SK-N-SH (cell line): Measurements from ENCODE around the gene CACNA1D. TPM values are rescaled to one million over a fixed set of nuclear protein-coding genes. Genes with fewer than 3 reads are reported as not detected.

Source experiments
- CTCF ChIA-PET: fragments of 300-600, 350-600 bp; formaldehyde crosslinking; extraction: SDS; loops from one replicate; lab custom pipeline; 2021; lab: Yijun Ruan, JAX
- POLR2A ChIA-PET: fragments of 350-600 bp; sonication (Branson Sonifier 250); formaldehyde crosslinking; extraction: SDS; loops from one replicate; lab custom pipeline; 2020; ENCODE audit warnings: antibody characterized with exemption, inconsistent platforms; lab: Yijun Ruan, JAX
- DNase-seq: peaks from one replicate; pipeline ENCODE4 v3.0.0; 2012
- H2AFZ ChIP-seq: fragments of 200-600 bp; sonication (generic); 2 replicates; pipeline ENCODE4 v1.8.1; 2016; ENCODE audit warnings: antibody characterized with exemption, mild to moderate bottlenecking, low read depth
- H3F3A ChIP-seq: fragments of 200-600 bp; sonication (generic); replicated peaks from 2 replicates; pipeline ENCODE3; 2016; ENCODE audit warnings: antibody characterized with exemption, mild to moderate bottlenecking; ENCODE audit not compliant: insufficient read depth
- H3K27ac ChIP-seq, 2 experiments: fragments of 200-500 bp in 1 of 2; fragments of 200-600 bp in 1 of 2; sonication (Bioruptor generic) in 1 of 2; sonication (generic), shearing (Covaris generic) in 1 of 2; 2 replicates each; pipeline versions ENCODE4 v1.5.1 to v1.6.1; 2014 to 2016; ENCODE audit warnings: low read depth in 2 of 2, inconsistent platforms in 1 of 2, low read length in 1 of 2, mild to moderate bottlenecking in 1 of 2, mixed read lengths in 1 of 2
- H3K27me3 ChIP-seq: fragments of 200-600 bp; sonication (generic), shearing (Covaris generic); 2 replicates; pipeline ENCODE4 v1.6.1; 2016; ENCODE audit warnings: mixed run types; ENCODE audit not compliant: insufficient read depth
- H3K36me3 ChIP-seq, 2 experiments: fragments of 200-500 bp in 1 of 2; fragments of 200-600 bp in 1 of 2; sonication (Bioruptor generic) in 1 of 2; sonication (generic) in 1 of 2; replicated peaks in 1 of 2; 2 replicates each; pipeline versions ENCODE3 to v1.5.1; 2014 to 2016; ENCODE audit warnings: low read length in 1 of 2, mild to moderate bottlenecking in 1 of 2; ENCODE audit not compliant: insufficient read depth in 2 of 2, control insufficient read depth in 1 of 2
- H3K4me1 ChIP-seq, 2 experiments: fragments of 200-500 bp in 1 of 2; fragments of 200-600 bp in 1 of 2; sonication (Bioruptor generic) in 1 of 2; sonication (generic), shearing (Covaris generic) in 1 of 2; 2 replicates each; pipeline versions ENCODE4 v1.5.1 to v1.6.1; 2014 to 2016; ENCODE audit warnings: low read depth in 1 of 2, low read length in 1 of 2, mixed run types in 1 of 2; ENCODE audit not compliant: insufficient read depth in 2 of 2, control insufficient read depth in 1 of 2
- H3K4me2 ChIP-seq: fragments of 200-600 bp; sonication (generic), shearing (Covaris generic); 2 replicates; pipeline ENCODE4 v1.6.1; 2017; ENCODE audit warnings: mixed run types
- H3K4me3 ChIP-seq, 2 experiments: fragments of 200-500 bp in 1 of 2; fragments of 200-600 bp in 1 of 2; sonication (Bioruptor generic) in 1 of 2; sonication (generic), shearing (Covaris generic) in 1 of 2; 2 replicates each; pipeline versions ENCODE4 v1.5.1 to v1.8.1; 2014 to 2016; ENCODE audit warnings: low read depth in 2 of 2, inconsistent platforms in 1 of 2, low read length in 1 of 2, mild to moderate bottlenecking in 1 of 2, mixed read lengths in 1 of 2, moderate library complexity in 1 of 2
- H3K79me2 ChIP-seq: fragments of 200-600 bp; sonication (generic); 2 replicates; pipeline ENCODE4 v1.8.1; 2017; ENCODE audit warnings: mild to moderate bottlenecking; ENCODE audit not compliant: insufficient read depth
- H3K9ac ChIP-seq: fragments of 200-600 bp; sonication (generic); 2 replicates; pipeline ENCODE4 v1.6.1; 2017; ENCODE audit warnings: mixed run types
- H3K9me2 ChIP-seq: fragments of 200-600 bp; sonication (generic); 2 replicates; pipeline ENCODE4 v1.6.1; 2017; ENCODE audit warnings: mixed run types
- H3K9me3 ChIP-seq: fragments of 200-600 bp; sonication (generic); 2 replicates; pipeline ENCODE4 v1.6.1; 2017; ENCODE audit warnings: mixed run types, mild to moderate bottlenecking, moderate library complexity
- H4K20me1 ChIP-seq: fragments of 200-600 bp; sonication (generic); 2 replicates; pipeline ENCODE4 v1.6.1; 2017; ENCODE audit warnings: mild to moderate bottlenecking, mixed run types; ENCODE audit not compliant: insufficient read depth
- CHD2 ChIP-seq: fragments of 150-350 bp; IDR thresholded peaks from 2 replicates; pipeline ENCODE4 v1.6.1; 2018; ENCODE audit warnings: low read length; ENCODE audit not compliant: partially characterized antibody
- EZH2phosphoT487 ChIP-seq: fragments of 200-600 bp; sonication (generic); IDR thresholded peaks from 2 replicates; pipeline ENCODE4 v1.6.1; 2017; ENCODE audit warnings: low read depth, mixed run types, mild to moderate bottlenecking, antibody characterized with exemption, moderate library complexity, borderline replicate concordance
- FOXJ3 ChIP-seq: sonication (generic); formaldehyde crosslinking; IDR thresholded peaks from 2 replicates; pipeline ENCODE4 v1.5.1; 2020; ENCODE audit warnings: mild to moderate bottlenecking, missing genetic modification reagents
- GABPA ChIP-seq: IDR thresholded peaks from 2 replicates; pipeline ENCODE4 v1.4.0; 2012; ENCODE audit warnings: low read depth, mild to moderate bottlenecking
- GATA2 ChIP-seq: sonication (generic); formaldehyde crosslinking; IDR thresholded peaks from 2 replicates; pipeline ENCODE4 v1.5.0; 2020; ENCODE audit warnings: mild to moderate bottlenecking, missing genetic modification reagents
- JUND ChIP-seq: IDR thresholded peaks from 2 replicates; pipeline ENCODE4 v1.4.0; 2012
- MXI1 ChIP-seq: IDR thresholded peaks from 2 replicates; pipeline ENCODE4 v1.6.1; 2012; ENCODE audit warnings: mild to moderate bottlenecking, low read depth, low read length, improper control_type of control experiment
- NRF1 ChIP-seq: IDR thresholded peaks from 2 replicates; pipeline ENCODE4 v1.6.1; 2012; ENCODE audit warnings: low read depth, mild to moderate bottlenecking, low read length
- POLR2AphosphoS5 ChIP-seq: IDR thresholded peaks from 2 replicates; pipeline ENCODE4 v1.6.1; 2012; ENCODE audit warnings: low read depth, low read length
- RAD21 ChIP-seq: IDR thresholded peaks from 2 replicates; pipeline ENCODE4 v1.6.1; 2012; ENCODE audit warnings: mild to moderate bottlenecking, low read length
- RCOR1 ChIP-seq: fragments of 150-350 bp; IDR thresholded peaks from 2 replicates; pipeline ENCODE4 v1.6.1; 2017; ENCODE audit warnings: antibody characterized with exemption, low read length
- RXRA ChIP-seq: IDR thresholded peaks from 2 replicates; pipeline ENCODE4 v1.4.0; 2012; ENCODE audit warnings: low read depth, mild to moderate bottlenecking, borderline replicate concordance
- SIN3A ChIP-seq: IDR thresholded peaks from 2 replicates; pipeline ENCODE4 v1.6.1; 2012; ENCODE audit warnings: low read depth, mild to moderate bottlenecking, low read length, moderate library complexity, borderline replicate concordance
- TAF1 ChIP-seq: IDR thresholded peaks from 2 replicates; pipeline ENCODE4 v1.6.1; 2012; ENCODE audit warnings: low read depth, mild to moderate bottlenecking, low read length, moderate library complexity, borderline replicate concordance
- YY1 ChIP-seq: IDR thresholded peaks from 2 replicates; pipeline ENCODE4 v1.4.0; 2012; ENCODE audit warnings: low read depth, mild to moderate bottlenecking
- WGBS: methylation state at CpG from one replicate; pipeline ENCODE4 v1.1.6; 2017; ENCODE audit warnings: low lambda C conversion rate; 5-methylcytosine and 5-hydroxymethylcytosine counted together
- polyA plus RNA-seq, 3 experiments: library from polyadenylated mRNA; depleted of rRNA; stranded (reverse); fragments of >200 nt; gene quantifications; 2 replicates each; pipeline ENCODE4 v1.2.3, GENCODE V29; 2012
- TF ChIP-seq, protein P1 (sequence below): fragments of 200-600 bp; sonication (generic); IDR thresholded peaks from 2 replicates; pipeline ENCODE4 v1.6.1; 2017; ENCODE audit warnings: antibody characterized with exemption, mild to moderate bottlenecking, moderate library complexity
- TF ChIP-seq, protein P2 (sequence below): IDR thresholded peaks from 2 replicates; pipeline ENCODE4; 2012
- TF ChIP-seq, protein P3 (sequence below): IDR thresholded peaks from 2 replicates; pipeline ENCODE4 v1.4.0; 2012; ENCODE audit warnings: low read depth
- TF ChIP-seq, protein P4 (sequence below): IDR thresholded peaks from 2 replicates; pipeline ENCODE4 v1.6.1; 2012; ENCODE audit warnings: mild to moderate bottlenecking, low read depth, low read length, moderate library complexity

The CACNA1D gene
- polyA plus RNA-seq, 1 of the 3 experiments (the other 2 are of a cell fraction): 0.12 TPM

DNA sequence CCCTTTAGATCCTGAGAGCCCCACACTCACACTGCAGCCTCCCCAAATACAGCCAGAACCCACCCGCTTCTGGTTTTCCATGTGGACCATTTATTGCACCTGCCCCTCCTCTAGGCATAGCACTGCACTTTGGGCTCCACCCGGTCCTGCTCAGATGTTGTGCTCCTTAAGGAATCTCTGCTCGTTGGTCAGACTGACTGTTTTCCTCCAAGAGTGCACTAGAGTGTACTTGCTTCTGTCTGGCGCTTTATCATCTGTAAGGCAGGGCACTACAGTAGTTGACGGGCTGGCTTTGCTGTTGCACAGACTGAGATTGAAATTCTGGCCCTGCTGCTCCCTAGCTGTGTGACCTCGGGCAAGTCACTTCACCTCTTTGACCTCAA, 124.1 kb downstream of the CACNA1D start (continued):
- TF ChIP-seq MXI1 (no peak), NRF1 (no peak)

DNA sequence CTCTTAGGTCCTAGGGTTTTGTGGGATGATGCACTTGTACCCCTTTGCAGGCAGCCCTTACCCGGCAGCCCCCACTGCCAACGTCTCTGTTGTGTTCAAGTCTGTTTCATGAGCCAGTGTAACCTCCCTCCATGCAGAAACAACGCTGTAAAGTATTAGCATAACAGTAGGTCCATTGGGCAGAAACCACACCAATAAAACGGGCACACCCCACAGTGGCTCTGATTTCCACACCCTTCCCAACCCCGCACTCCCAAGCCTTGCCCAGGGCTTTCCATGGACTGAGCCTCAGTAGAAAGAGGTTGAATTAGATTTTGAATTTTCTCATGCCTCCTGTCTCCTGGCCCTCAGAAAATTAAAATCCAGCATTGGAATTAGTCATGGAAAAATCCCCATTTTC, 124.5 kb downstream of the CACNA1D start:
- no peak overlapping the region for H3K4me2 ChIP-seq
- peaks cover 0 to 8% of the 10 kb centered on the region in 2 experiments; a peak in 1 of 4 replicates for H3K4me1 ChIP-seq
- CTCF ChIA-PET: no interaction called here
- TF ChIP-seq TAF1 (no peak), GABPA (no peak), CHD2 (no peak), POLR2AphosphoS5 (no peak), FOXJ3 (CRISPR knock-in tag) (no peak), RCOR1 (no peak), SIN3A (no peak), RAD21 (no peak), JUND (no peak), RXRA (no peak), YY1 (no peak), EZH2phosphoT487 (no peak), GATA2 (CRISPR knock-in tag) (no peak)
- TF ChIP-seq, protein P1, sequence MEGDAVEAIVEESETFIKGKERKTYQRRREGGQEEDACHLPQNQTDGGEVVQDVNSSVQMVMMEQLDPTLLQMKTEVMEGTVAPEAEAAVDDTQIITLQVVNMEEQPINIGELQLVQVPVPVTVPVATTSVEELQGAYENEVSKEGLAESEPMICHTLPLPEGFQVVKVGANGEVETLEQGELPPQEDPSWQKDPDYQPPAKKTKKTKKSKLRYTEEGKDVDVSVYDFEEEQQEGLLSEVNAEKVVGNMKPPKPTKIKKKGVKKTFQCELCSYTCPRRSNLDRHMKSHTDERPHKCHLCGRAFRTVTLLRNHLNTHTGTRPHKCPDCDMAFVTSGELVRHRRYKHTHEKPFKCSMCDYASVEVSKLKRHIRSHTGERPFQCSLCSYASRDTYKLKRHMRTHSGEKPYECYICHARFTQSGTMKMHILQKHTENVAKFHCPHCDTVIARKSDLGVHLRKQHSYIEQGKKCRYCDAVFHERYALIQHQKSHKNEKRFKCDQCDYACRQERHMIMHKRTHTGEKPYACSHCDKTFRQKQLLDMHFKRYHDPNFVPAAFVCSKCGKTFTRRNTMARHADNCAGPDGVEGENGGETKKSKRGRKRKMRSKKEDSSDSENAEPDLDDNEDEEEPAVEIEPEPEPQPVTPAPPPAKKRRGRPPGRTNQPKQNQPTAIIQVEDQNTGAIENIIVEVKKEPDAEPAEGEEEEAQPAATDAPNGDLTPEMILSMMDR: no peak
- TF ChIP-seq, protein P2, sequence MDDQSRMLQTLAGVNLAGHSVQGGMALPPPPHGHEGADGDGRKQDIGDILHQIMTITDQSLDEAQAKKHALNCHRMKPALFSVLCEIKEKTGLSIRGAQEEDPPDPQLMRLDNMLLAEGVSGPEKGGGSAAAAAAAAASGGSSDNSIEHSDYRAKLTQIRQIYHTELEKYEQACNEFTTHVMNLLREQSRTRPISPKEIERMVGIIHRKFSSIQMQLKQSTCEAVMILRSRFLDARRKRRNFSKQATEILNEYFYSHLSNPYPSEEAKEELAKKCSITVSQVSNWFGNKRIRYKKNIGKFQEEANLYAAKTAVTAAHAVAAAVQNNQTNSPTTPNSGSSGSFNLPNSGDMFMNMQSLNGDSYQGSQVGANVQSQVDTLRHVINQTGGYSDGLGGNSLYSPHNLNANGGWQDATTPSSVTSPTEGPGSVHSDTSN: no peak
- TF ChIP-seq, protein P3, sequence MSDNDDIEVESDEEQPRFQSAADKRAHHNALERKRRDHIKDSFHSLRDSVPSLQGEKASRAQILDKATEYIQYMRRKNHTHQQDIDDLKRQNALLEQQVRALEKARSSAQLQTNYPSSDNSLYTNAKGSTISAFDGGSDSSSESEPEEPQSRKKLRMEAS: no peak
- TF ChIP-seq, protein P4, sequence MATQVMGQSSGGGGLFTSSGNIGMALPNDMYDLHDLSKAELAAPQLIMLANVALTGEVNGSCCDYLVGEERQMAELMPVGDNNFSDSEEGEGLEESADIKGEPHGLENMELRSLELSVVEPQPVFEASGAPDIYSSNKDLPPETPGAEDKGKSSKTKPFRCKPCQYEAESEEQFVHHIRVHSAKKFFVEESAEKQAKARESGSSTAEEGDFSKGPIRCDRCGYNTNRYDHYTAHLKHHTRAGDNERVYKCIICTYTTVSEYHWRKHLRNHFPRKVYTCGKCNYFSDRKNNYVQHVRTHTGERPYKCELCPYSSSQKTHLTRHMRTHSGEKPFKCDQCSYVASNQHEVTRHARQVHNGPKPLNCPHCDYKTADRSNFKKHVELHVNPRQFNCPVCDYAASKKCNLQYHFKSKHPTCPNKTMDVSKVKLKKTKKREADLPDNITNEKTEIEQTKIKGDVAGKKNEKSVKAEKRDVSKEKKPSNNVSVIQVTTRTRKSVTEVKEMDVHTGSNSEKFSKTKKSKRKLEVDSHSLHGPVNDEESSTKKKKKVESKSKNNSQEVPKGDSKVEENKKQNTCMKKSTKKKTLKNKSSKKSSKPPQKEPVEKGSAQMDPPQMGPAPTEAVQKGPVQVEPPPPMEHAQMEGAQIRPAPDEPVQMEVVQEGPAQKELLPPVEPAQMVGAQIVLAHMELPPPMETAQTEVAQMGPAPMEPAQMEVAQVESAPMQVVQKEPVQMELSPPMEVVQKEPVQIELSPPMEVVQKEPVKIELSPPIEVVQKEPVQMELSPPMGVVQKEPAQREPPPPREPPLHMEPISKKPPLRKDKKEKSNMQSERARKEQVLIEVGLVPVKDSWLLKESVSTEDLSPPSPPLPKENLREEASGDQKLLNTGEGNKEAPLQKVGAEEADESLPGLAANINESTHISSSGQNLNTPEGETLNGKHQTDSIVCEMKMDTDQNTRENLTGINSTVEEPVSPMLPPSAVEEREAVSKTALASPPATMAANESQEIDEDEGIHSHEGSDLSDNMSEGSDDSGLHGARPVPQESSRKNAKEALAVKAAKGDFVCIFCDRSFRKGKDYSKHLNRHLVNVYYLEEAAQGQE: no peak
- no peaks in the 10 kb centered on the region for H3K9me3 ChIP-seq
- no peaks in the 10 kb centered on the region for H3F3A ChIP-seq
- H3K27me3 ChIP-seq: no peaks in the 10 kb centered on the region; the same call in 1 of the 2 replicates
- H3K79me2 ChIP-seq: no peaks in the 10 kb centered on the region
- WGBS: 36% methylated on average over 5 of the region's 5 CpGs
- no peaks in the 10 kb centered on the region for H3K36me3 ChIP-seq
- H3K9ac ChIP-seq: no peak overlapping the region
- H3K27ac ChIP-seq: no peak overlapping the region
- no peaks in the 10 kb centered on the region for H3K9me2 ChIP-seq
- POLR2A ChIA-PET: no interaction called here
- H3K4me3 ChIP-seq: no peak overlapping the region
- no peak overlapping the region for H2AFZ ChIP-seq
- DNase-seq: no peak
- H4K20me1 ChIP-seq: no peaks in the 10 kb centered on the region
